Activated CD8-positive, alpha-beta memory T cell treated with anti-CD3 and anti-CD28 coated beads, Interleukin-2, amount 50 U/mL, for 1 hour (primary cell): ENCODE results near the gene PROC.
"Not testable (repeated sequence)": the region's sequence is repeated elsewhere in the genome, so short reads cannot be mapped to it uniquely, and the experiment has no call there.

Experiments
- DNase-seq: peaks from one replicate; pipeline ENCODE4 v3.0.0-alpha.2; 2020; ENCODE audit errors: extremely low read depth

Gene PROC

GRCh38 chr2:127427376-127428056 lies 9.3 kb downstream of the PROC start:
- no peak for DNase-seq

GRCh38 chr2:127428057-127428814 lies 10.0 kb downstream of the PROC start:
- DNase-seq = no peak

- DNase-seq = no peak
These were observed 10.5 kb downstream of the PROC start for GRCh38 chr2:127428815-127429109.

- DNase-seq = no peak
These were observed 11.1 kb downstream of the PROC start for GRCh38 chr2:127429291-127429690.

- DNase-seq = no peak
These were observed 11.7 kb downstream of the PROC start for GRCh38 chr2:127429844-127430425.

- no peak for DNase-seq
These were observed 13.3 kb downstream of the PROC start for GRCh38 chr2:127431408-127432023.

- no peak for DNase-seq
These were observed 16.3 kb downstream of the PROC start for GRCh38 chr2:127434515-127434914.

- DNase-seq = no peak
These were observed 18.8 kb downstream of the PROC start for GRCh38 chr2:127437056-127437455.

GRCh38 chr2:127437781-127438726 lies 19.8 kb downstream of the PROC start:
- DNase-seq = no peak

- no peak for DNase-seq
These were observed 21.1 kb downstream of the PROC start for GRCh38 chr2:127439343-127439742.

GRCh38 chr2:127448526-127448925 lies 30.3 kb downstream of the PROC start:
- no peak for DNase-seq

GRCh38 chr2:127449414-127449813 lies 31.2 kb downstream of the PROC start:
- no peak for DNase-seq

- DNase-seq = no peak
These were observed 31.7 kb downstream of the PROC start for GRCh38 chr2:127449898-127450297.

- no peak for DNase-seq
These were observed 33.8 kb downstream of the PROC start for GRCh38 chr2:127451981-127452380.

- DNase-seq = not testable (repeated sequence)
These were observed 34.2 kb downstream of the PROC start for GRCh38 chr2:127452423-127452822.

- no peak for DNase-seq
These were observed 34.8 kb downstream of the PROC start for GRCh38 chr2:127453013-127453391.

- DNase-seq = no peak
These were observed 35.4 kb downstream of the PROC start for GRCh38 chr2:127453392-127454171.

- no peak for DNase-seq
These were observed 36.7 kb downstream of the PROC start for GRCh38 chr2:127454595-127455565.

GRCh38 chr2:127455566-127456493 lies 37.6 kb downstream of the PROC start:
- no peak for DNase-seq
